Hepatocyte (in vitro differentiated cells): ENCODE measurements around the gene TMEM41A.

Source experiments
- CTCF ChIP-seq: fragments of 200-600 bp; sonication (generic); IDR thresholded peaks from 2 replicates; pipeline ENCODE4 v1.5.1; 2016; ENCODE audit warnings: antibody characterized with exemption, mild to moderate bottlenecking; ENCODE audit not compliant: poor library complexity
- EZH2 ChIP-seq: fragments of 200-600 bp; sonication (generic); IDR thresholded peaks from 2 replicates; pipeline ENCODE4 v1.6.1; 2016; ENCODE audit warnings: antibody characterized with exemption, mild to moderate bottlenecking, borderline replicate concordance
- EZH2phosphoT487 ChIP-seq: fragments of 200-600 bp; sonication (generic); IDR thresholded peaks from one replicate; pipeline ENCODE4 v1.6.1; 2018; ENCODE audit warnings: antibody characterized with exemption, mild to moderate bottlenecking, low read depth, moderate library complexity; ENCODE audit not compliant: unreplicated experiment, severe bottlenecking

- TF ChIP-seq CTCF (no peak), EZH2 (no peak), EZH2phosphoT487 (no peak)
Observed at GRCh38 chr3:185521349-185522138, 22.7 kb upstream of the TMEM41A start.
